ENCODE measurements around the gene EMSY. TPM values are rescaled to one million over a fixed set of nuclear protein-coding genes. Genes with fewer than 3 reads are reported as not detected.

The EMSY gene
- total RNA-seq, 1 donor from 2014 or later: 47.5 TPM

DNA sequence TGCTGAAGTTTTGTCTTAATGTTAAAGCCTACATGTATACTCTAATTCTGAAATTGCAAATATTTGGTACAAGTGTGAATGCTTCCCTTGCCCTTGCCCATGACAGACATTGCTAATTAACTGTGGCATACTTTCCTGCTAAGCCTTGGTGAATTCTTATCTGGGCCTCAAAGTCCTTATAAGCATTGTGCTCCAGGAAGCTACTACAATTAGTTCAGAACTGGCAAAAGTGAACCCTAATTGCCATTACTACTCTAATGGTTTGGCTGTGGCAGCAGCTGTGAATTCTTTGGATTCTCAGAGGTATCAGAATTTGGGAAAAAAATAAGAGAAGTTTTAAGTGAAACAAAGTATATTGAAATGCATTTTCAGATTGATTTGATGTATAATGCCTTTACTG is 24.3 kb downstream of the EMSY start:
- H3K4me3 Mint-ChIP-seq: no peak overlapping the region
- no peak overlapping the region for H3K27ac Mint-ChIP-seq
- H3K9me3 Mint-ChIP-seq: no peaks in the 10 kb centered on the region
- no peak for DNase-seq (ENCODE audit: low spot score in 2 of 2, unreplicated experiment in 2 of 2)
- TF ChIP-seq CTCF (IDR thresholded peaks at IDR 0.05; ENCODE audit: unreplicated experiment): no peak
- H3K27me3 Mint-ChIP-seq (ENCODE audit: low read depth): no peaks in the 10 kb centered on the region
- H3K36me3 Mint-ChIP-seq: peaks cover 28% of the 10 kb centered on the region
- peaks cover 5% of the 10 kb centered on the region for H3K4me1 Mint-ChIP-seq

GRCh38 chr11:76471382-76471781 is 26.6 kb downstream of the EMSY start:
- Mint-ChIP-seq H3K4me1 (peaks cover 5% of the 10 kb centered on the region), H3K9me3 (peaks cover under 1% of the 10 kb centered on the region), H3K27ac (no peak overlapping the region), H3K36me3 (peaks cover 35% of the 10 kb centered on the region), H3K27me3 (ENCODE audit: low read depth) (no peaks in the 10 kb centered on the region), H3K4me3 (no peak overlapping the region)
- no peak for DNase-seq (ENCODE audit: low spot score in 2 of 2, unreplicated experiment in 2 of 2)
- no peak for TF ChIP-seq CTCF (IDR thresholded peaks at IDR 0.05; ENCODE audit: unreplicated experiment)

- H3K27ac Mint-ChIP-seq: no peak overlapping the region
- no peaks in the 10 kb centered on the region for H3K27me3 Mint-ChIP-seq (ENCODE audit: low read depth)
- no peak overlapping the region for H3K4me3 Mint-ChIP-seq
- DNase-seq (ENCODE audit: low spot score in 2 of 2, unreplicated experiment in 2 of 2): no peak
- no peaks in the 10 kb centered on the region for H3K4me1 Mint-ChIP-seq
- peaks cover 36% of the 10 kb centered on the region for H3K9me3 Mint-ChIP-seq
- no peak for TF ChIP-seq CTCF (IDR thresholded peaks at IDR 0.05; ENCODE audit: unreplicated experiment)
- peaks cover 75% of the 10 kb centered on the region for H3K36me3 Mint-ChIP-seq
Observed at GRCh38 chr11:76480241-76480640, 35.4 kb downstream of the EMSY start.

GRCh38 chr11:76491644-76492043 is 46.8 kb downstream of the EMSY start:
- Mint-ChIP-seq H3K4me1 (no peaks in the 10 kb centered on the region), H3K27ac (no peak overlapping the region), H3K9me3 (peaks cover 21% of the 10 kb centered on the region), H3K27me3 (ENCODE audit: low read depth) (no peaks in the 10 kb centered on the region), H3K4me3 (no peak overlapping the region), H3K36me3 (peaks cover 46% of the 10 kb centered on the region)
- no peak for DNase-seq (ENCODE audit: low spot score in 2 of 2, unreplicated experiment in 2 of 2)
- TF ChIP-seq CTCF (IDR thresholded peaks at IDR 0.05; ENCODE audit: unreplicated experiment): no peak

- peaks cover 49% of the 10 kb centered on the region for H3K36me3 Mint-ChIP-seq
Observed at GRCh38 chr11:76493040-76493439, 48.2 kb downstream of the EMSY start.

More at GRCh38 chr11:76493040-76493439, 48.2 kb downstream of the EMSY start:
- DNase-seq (ENCODE audit: low spot score in 2 of 2, unreplicated experiment in 2 of 2): no peak
- H3K4me3 Mint-ChIP-seq: no peak overlapping the region
- H3K27me3 Mint-ChIP-seq (ENCODE audit: low read depth): no peaks in the 10 kb centered on the region
- TF ChIP-seq CTCF (IDR thresholded peaks at IDR 0.05; ENCODE audit: unreplicated experiment): no peak
- H3K4me1 Mint-ChIP-seq: no peaks in the 10 kb centered on the region
- H3K9me3 Mint-ChIP-seq: peaks cover 15% of the 10 kb centered on the region
- no peak overlapping the region for H3K27ac Mint-ChIP-seq
